Measurements from ENCODE around the gene KIF21B.
"Not testable (repeated sequence)": the region's sequence is repeated elsewhere in the genome, so short reads cannot be mapped to it uniquely, and the experiment has no call there.

KIF21B gene

DNA sequence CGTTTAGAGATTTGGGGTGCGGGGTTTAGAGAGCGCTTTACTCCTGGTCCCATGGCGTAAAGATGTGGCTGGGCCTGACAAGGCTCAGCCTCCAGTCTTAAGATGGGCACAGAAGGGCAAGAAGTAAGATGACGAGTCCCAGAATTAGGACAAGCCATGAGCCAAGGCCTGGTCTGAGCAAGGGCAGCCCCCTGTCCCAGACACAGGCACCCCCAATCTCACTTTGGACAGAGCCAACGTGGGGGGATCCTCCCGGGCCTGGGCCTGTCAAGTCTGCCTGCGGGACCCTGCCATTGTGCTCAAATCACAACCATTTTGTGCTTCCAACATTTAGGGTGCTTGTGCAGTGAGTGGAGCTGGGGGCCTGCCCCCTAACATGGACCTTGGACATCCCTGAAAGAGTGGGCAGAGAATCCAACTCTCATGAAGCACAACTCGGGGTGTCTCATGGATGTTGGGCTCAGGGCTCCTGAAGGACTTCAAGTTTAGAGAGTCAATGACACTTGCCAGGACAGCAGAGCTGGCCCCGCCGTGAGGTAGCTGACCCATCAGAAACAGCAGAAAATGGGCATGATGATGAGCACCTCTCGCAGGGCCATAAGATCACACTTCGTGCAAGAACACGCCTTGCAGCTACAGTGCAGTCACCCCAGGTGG is 52.6 kb downstream of the KIF21B start:
- H3K27ac ChIP-seq: no peak overlapping the region
- TF ChIP-seq CTCF (conservative IDR thresholded peaks at IDR 0.05): no peak

DNA sequence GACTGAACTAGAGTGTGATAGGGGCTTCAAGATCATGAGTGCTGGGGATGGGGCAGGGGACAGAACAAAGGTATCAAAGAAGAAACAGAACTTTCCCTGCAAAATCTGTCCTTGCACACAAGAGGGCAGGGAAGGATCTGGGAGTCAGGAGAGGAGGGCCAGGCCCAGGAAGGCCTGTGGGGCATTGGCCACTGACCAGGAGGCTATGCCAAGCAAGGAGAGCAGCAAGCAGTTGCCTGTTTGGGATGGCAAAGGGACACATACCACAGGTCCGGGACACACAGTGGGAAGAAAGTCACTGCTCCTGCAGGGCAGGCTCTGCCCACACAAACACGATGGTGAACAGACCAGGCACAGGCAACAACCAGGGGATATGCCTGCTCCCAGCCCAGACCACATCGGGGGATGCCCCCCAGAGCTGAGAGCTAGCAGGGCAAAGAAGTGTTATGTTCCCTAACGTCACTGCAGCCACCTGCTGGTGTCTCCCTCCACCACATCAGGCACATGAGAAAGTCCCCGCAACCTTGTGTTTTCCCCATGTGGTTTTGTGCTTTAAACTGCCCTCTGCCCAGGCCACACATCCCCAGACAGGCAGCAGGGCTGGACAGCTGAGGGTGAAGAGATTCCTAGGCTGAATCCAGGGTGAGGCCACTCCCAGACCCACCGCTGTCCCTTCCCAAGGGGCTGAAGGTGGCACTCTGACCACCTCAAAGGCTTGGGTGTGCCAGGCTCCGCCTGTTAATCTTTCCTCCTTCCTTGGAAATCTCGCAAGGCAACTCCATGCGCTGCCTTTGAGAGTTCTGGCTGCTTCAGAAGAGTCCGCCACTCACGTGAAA is 53.6 kb downstream of the KIF21B start:
- 0 out of 2 replicates have a peak, but pooled peaks have one; percentile 12 for TF ChIP-seq CTCF (conservative IDR thresholded peaks at IDR 0.05)
- no peak overlapping the region for H3K27ac ChIP-seq

GRCh38 chr1:200968469-200969410 is 54.8 kb downstream of the KIF21B start:
- TF ChIP-seq CTCF (conservative IDR thresholded peaks at IDR 0.05): no peak

DNA sequence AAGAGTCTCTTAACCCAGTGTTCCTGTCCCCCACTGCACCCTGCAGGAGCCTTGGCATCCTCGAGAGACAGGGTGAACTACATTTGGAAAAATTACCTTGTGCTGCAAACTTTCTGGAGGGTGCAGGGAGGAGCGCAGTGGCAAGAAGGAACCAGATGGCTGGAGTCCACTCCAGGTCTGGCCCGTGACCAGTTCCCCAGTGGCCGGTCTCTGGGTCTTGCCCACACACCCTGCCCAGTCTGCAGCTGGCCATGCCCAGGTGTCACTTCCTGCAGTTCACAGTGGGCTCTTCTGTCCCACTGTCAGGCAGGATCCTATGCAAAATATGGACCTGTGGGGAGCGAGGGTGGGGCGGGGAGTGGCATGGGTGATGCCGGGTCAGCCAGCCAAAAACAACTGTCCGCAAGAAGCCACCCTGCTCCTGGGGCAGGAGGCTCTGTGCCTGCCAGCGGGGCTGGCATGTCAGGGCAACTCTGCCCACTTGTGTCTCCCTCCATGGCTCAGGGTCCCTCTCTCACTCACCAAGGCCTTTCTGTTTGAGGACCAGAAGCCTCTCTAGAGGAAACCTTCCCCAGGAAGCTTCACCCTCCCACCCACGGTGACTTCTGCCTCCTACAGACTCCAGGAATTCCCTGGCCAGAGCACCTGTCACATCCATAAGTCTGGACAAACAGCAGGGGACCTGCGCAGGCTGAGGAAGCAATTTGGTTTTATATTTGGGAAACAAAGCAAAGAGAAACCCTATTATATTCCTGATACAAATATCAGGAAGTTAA is 55.6 kb downstream of the KIF21B start:
- TF ChIP-seq CTCF (conservative IDR thresholded peaks at IDR 0.05): no peak
- no peak overlapping the region for H3K27ac ChIP-seq

More at GRCh38 chr1:200968469-200969410, 54.8 kb downstream of the KIF21B start:
- no peak overlapping the region for H3K27ac ChIP-seq

DNA sequence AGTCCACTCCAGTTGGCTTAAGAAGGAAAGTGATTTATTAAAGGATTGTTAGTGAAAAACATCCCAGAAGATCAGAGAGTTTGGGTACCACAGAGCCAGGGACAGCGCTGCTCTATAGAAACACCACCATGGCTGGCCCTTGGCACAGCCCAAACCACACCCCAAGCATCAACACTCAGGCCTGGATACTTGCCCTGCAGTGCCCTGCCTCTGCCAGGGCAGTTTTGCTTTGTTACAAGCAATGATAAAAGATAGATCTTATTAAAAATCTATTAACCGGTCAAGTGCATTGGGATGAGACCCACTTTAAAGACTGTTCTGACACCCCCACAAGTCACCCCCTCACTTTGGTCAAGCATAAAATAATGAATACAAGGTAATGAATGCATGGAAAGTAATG is 56.6 kb downstream of the KIF21B start:
- TF ChIP-seq CTCF (conservative IDR thresholded peaks at IDR 0.05): no peak

DNA sequence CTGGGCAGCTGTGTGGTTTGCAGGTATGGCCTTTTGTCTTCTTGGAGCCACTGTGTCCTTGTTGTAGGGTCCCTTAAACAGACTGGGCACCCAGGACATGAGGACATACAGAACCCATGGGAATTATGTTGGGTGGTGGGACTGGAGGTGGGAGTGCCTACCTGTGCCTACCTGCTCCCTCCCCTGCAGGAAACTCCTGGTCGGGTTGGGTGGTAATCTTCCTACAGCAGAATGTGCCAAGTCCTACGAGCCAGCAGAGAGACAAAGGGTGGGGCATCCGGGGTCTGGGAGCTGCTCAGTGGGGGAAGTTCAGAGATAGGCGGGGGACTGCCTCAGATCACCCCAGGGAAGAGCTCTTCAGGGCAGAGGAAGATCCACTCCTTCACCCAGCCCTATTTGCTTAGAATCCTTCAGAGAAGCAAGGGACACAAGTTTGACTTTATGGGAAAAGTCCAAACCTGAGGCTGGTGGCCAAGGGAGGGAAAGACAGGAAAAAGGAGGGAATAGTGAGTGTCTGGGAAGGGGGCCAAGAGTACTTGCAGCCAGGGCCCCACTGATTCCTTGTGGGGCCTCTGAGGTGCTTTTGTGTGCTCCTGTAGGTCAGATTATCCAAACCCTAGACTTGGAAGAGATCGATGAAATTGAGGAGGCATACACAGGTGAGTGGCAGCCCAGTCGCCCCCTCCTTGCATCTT is 58.3 kb downstream of the KIF21B start:
- TF ChIP-seq CTCF (conservative IDR thresholded peaks at IDR 0.05): no peak
- no peak overlapping the region for H3K27ac ChIP-seq

More for the DNA sequence above, 56.6 kb downstream of the KIF21B start:
- H3K27ac ChIP-seq: no peak overlapping the region

DNA sequence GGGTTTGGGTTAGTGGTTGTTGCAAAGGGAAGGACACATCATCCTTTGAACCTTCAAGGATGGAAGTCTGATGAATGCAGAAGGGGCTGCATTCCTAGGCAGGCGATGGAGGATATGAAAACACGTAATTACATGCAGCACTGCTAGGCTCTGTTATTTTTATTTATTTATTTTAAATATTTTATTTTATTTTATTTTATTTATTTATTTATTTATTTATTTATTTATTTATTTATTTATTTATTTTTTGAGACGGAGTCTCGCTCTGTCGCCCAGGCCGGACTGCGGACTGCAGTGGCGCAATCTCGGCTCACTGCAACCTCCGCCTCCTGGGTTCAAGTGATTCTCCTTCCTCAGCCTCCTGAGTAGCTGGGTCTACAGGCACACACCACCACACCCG is 59.6 kb downstream of the KIF21B start:
- H3K27ac ChIP-seq: not testable (repeated sequence)
